ENCODE results near the gene NSRP1.

DNA sequence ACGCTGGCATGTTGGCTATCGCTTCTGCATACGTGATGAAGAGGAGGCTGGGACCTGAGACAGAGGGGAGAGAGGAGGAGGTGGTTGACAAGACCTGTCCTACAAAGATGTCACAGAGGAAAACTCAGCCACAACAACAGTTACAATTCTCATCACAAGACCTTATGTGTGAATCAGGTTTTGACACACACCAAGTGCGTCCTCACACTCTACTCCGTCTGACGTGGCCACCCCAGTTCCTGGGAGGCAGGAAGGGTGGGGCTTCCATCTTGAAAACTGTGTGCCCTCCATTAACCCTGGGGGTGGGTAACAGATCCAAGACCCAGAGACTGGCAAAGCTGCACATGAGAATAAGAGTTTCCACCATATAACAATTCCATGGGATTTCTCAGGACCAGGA lies 94.8 kb downstream of the NSRP1 start:
- TF ChIP-seq, protein P1, sequence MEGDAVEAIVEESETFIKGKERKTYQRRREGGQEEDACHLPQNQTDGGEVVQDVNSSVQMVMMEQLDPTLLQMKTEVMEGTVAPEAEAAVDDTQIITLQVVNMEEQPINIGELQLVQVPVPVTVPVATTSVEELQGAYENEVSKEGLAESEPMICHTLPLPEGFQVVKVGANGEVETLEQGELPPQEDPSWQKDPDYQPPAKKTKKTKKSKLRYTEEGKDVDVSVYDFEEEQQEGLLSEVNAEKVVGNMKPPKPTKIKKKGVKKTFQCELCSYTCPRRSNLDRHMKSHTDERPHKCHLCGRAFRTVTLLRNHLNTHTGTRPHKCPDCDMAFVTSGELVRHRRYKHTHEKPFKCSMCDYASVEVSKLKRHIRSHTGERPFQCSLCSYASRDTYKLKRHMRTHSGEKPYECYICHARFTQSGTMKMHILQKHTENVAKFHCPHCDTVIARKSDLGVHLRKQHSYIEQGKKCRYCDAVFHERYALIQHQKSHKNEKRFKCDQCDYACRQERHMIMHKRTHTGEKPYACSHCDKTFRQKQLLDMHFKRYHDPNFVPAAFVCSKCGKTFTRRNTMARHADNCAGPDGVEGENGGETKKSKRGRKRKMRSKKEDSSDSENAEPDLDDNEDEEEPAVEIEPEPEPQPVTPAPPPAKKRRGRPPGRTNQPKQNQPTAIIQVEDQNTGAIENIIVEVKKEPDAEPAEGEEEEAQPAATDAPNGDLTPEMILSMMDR (tag by site-specific recombination; IDR thresholded peaks at IDR 0.05), result no peak
- TF ChIP-seq ZNF610 (tag by site-specific recombination; IDR thresholded peaks at IDR 0.05; ENCODE audit: borderline replicate concordance) (no peak), ZNF768 (tag by site-specific recombination; IDR thresholded peaks at IDR 0.05) (no peak), ZNF138 (tag by site-specific recombination; IDR thresholded peaks at IDR 0.05; ENCODE audit: borderline replicate concordance) (no peak), GLIS2 (tag by site-specific recombination; IDR thresholded peaks at IDR 0.05) (no peak), ZNF24 (tag by site-specific recombination; IDR thresholded peaks at IDR 0.05) (no peak)
- TF ChIP-seq, protein P2, sequence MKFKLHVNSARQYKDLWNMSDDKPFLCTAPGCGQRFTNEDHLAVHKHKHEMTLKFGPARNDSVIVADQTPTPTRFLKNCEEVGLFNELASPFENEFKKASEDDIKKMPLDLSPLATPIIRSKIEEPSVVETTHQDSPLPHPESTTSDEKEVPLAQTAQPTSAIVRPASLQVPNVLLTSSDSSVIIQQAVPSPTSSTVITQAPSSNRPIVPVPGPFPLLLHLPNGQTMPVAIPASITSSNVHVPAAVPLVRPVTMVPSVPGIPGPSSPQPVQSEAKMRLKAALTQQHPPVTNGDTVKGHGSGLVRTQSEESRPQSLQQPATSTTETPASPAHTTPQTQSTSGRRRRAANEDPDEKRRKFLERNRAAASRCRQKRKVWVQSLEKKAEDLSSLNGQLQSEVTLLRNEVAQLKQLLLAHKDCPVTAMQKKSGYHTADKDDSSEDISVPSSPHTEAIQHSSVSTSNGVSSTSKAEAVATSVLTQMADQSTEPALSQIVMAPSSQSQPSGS (tag by site-specific recombination; IDR thresholded peaks at IDR 0.05; ENCODE audit: low read depth), result no peak
